ENCODE data around the gene CMTM3. TPM values are rescaled to one million over a fixed set of nuclear protein-coding genes. Genes with fewer than 3 reads are reported as not detected.
A peak's percentile ranks its signal among the peaks of the same experiment; 100 is the strongest.
"Not testable (repeated sequence)": the region's sequence is repeated elsewhere in the genome, so short reads cannot be mapped to it uniquely, and the experiment has no call there.

The CMTM3 gene
- total RNA-seq, 2 donors from 2014 or later: 43.8 to 49.7 TPM

- H3K27ac Mint-ChIP-seq: no peak overlapping the region
- H3K4me3 Mint-ChIP-seq: no peak overlapping the region
- no peaks in the 10 kb centered on the region for H3K27me3 Mint-ChIP-seq
- ATAC-seq (no peak), DNase-seq (ENCODE audit: low spot score) (no peak)
- no peaks in the 10 kb centered on the region for H3K9me3 Mint-ChIP-seq
- H3K36me3 Mint-ChIP-seq: no peaks in the 10 kb centered on the region
- peaks cover 0 to 2% of the 10 kb centered on the region in 2 donors for H3K4me1 Mint-ChIP-seq (ENCODE audit: low read depth in 2 of 2)
These were observed 15.9 kb downstream of the CMTM3 start for GRCh38 chr16:66620429-66620795.

GRCh38 chr16:66621973-66622372, 17.5 kb downstream of the CMTM3 start:
- Mint-ChIP-seq H3K36me3 (no peaks in the 10 kb centered on the region), H3K4me1 (ENCODE audit: low read depth in 2 of 2) (no peaks in the 10 kb centered on the region), H3K9me3 (no peaks in the 10 kb centered on the region), H3K27me3 (no peaks in the 10 kb centered on the region), H3K4me3 (no peak overlapping the region), H3K27ac (no peak overlapping the region)
- DNase-seq (ENCODE audit: low spot score) (no peak), ATAC-seq (no peak)

- Mint-ChIP-seq H3K4me3 (no peak overlapping the region), H3K9me3 (no peaks in the 10 kb centered on the region), H3K36me3 (no peaks in the 10 kb centered on the region), H3K27ac (no peak overlapping the region), H3K27me3 (no peaks in the 10 kb centered on the region), H3K4me1 (ENCODE audit: low read depth in 2 of 2) (no peaks in the 10 kb centered on the region)
- ATAC-seq (no peak), DNase-seq (ENCODE audit: low spot score) (no peak)
These were observed 18.4 kb downstream of the CMTM3 start for GRCh38 chr16:66622863-66623262.

- ATAC-seq (no peak), DNase-seq (ENCODE audit: low spot score) (no peak)
- Mint-ChIP-seq H3K36me3 (no peaks in the 10 kb centered on the region), H3K9me3 (no peaks in the 10 kb centered on the region), H3K4me1 (ENCODE audit: low read depth in 2 of 2) (no peaks in the 10 kb centered on the region), H3K4me3 (no peak overlapping the region), H3K27ac (no peak overlapping the region), H3K27me3 (no peaks in the 10 kb centered on the region)
These were observed 19.3 kb downstream of the CMTM3 start for GRCh38 chr16:66623755-66624154.

GRCh38 chr16:66627611-66628378, 23.3 kb downstream of the CMTM3 start:
- ATAC-seq; H3K27ac Mint-ChIP-seq; DNase-seq (ENCODE audit: low spot score); H3K9me3 Mint-ChIP-seq; H3K36me3 Mint-ChIP-seq; H3K27me3 Mint-ChIP-seq; H3K4me3 Mint-ChIP-seq; H3K4me1 Mint-ChIP-seq (ENCODE audit: low read depth in 2 of 2): not testable (repeated sequence)

- no peaks in the 10 kb centered on the region for H3K27me3 Mint-ChIP-seq
- H3K27ac Mint-ChIP-seq: no peak overlapping the region
- H3K9me3 Mint-ChIP-seq: no peaks in the 10 kb centered on the region
- H3K36me3 Mint-ChIP-seq: no peaks in the 10 kb centered on the region
- H3K4me1 Mint-ChIP-seq (ENCODE audit: low read depth in 2 of 2): no peaks in the 10 kb centered on the region
- ATAC-seq (no peak), DNase-seq (ENCODE audit: low spot score) (no peak)
- H3K4me3 Mint-ChIP-seq: no peak overlapping the region
These were observed 25.4 kb downstream of the CMTM3 start for GRCh38 chr16:66629856-66630255.

- H3K4me3 Mint-ChIP-seq; H3K27me3 Mint-ChIP-seq; ATAC-seq; H3K9me3 Mint-ChIP-seq; H3K4me1 Mint-ChIP-seq (ENCODE audit: low read depth in 2 of 2); H3K27ac Mint-ChIP-seq; H3K36me3 Mint-ChIP-seq; DNase-seq (ENCODE audit: low spot score): not testable (repeated sequence)
These were observed 26.2 kb downstream of the CMTM3 start for GRCh38 chr16:66630561-66631260.

GRCh38 chr16:66631558-66631957, 27.1 kb downstream of the CMTM3 start:
- not testable (repeated sequence) for DNase-seq (ENCODE audit: low spot score); ATAC-seq; H3K4me3 Mint-ChIP-seq; H3K4me1 Mint-ChIP-seq (ENCODE audit: low read depth in 2 of 2); H3K27ac Mint-ChIP-seq; H3K36me3 Mint-ChIP-seq; H3K27me3 Mint-ChIP-seq; H3K9me3 Mint-ChIP-seq

GRCh38 chr16:66634527-66635196, 30.2 kb downstream of the CMTM3 start:
- H3K4me3 Mint-ChIP-seq: no peak overlapping the region
- peaks cover 7 to 9% of the 10 kb centered on the region in 2 donors for H3K27me3 Mint-ChIP-seq
- H3K9me3 Mint-ChIP-seq: no peaks in the 10 kb centered on the region
- no peak overlapping the region for H3K27ac Mint-ChIP-seq
- no peak for DNase-seq (ENCODE audit: low spot score)
- no peaks in the 10 kb centered on the region for H3K36me3 Mint-ChIP-seq
- no peaks in the 10 kb centered on the region for H3K4me1 Mint-ChIP-seq (ENCODE audit: low read depth in 2 of 2)
- no peak for ATAC-seq

- H3K27me3 Mint-ChIP-seq: peaks cover 7 to 9% of the 10 kb centered on the region in 2 donors
- no peaks in the 10 kb centered on the region for H3K9me3 Mint-ChIP-seq
- ATAC-seq (peak in 1 of 2 donors; percentile 36), DNase-seq (ENCODE audit: low spot score) (no peak)
- no peak overlapping the region for H3K4me3 Mint-ChIP-seq
- no peak overlapping the region for H3K27ac Mint-ChIP-seq
- H3K36me3 Mint-ChIP-seq: no peaks in the 10 kb centered on the region
- no peaks in the 10 kb centered on the region for H3K4me1 Mint-ChIP-seq (ENCODE audit: low read depth in 2 of 2)
These were observed 30.9 kb downstream of the CMTM3 start for GRCh38 chr16:66635406-66635805.

GRCh38 chr16:66636199-66636598, 31.7 kb downstream of the CMTM3 start:
- Mint-ChIP-seq H3K4me3 (no peak overlapping the region), H3K36me3 (no peaks in the 10 kb centered on the region), H3K27me3 (peaks cover 7 to 9% of the 10 kb centered on the region in 2 donors), H3K9me3 (no peaks in the 10 kb centered on the region), H3K27ac (no peak overlapping the region), H3K4me1 (ENCODE audit: low read depth in 2 of 2) (no peaks in the 10 kb centered on the region)
- no peak for DNase-seq (ENCODE audit: low spot score)
- ATAC-seq: no peak

GRCh38 chr16:66637806-66638205, 33.3 kb downstream of the CMTM3 start:
- no peak for ATAC-seq
- Mint-ChIP-seq H3K4me1 (ENCODE audit: low read depth in 2 of 2) (no peaks in the 10 kb centered on the region), H3K27ac (no peak overlapping the region), H3K9me3 (no peaks in the 10 kb centered on the region), H3K4me3 (no peak overlapping the region), H3K36me3 (no peaks in the 10 kb centered on the region), H3K27me3 (peaks cover 7 to 9% of the 10 kb centered on the region in 2 donors)
- DNase-seq (ENCODE audit: low spot score): no peak

GRCh38 chr16:66639091-66639885, 34.8 kb downstream of the CMTM3 start:
- H3K4me1 Mint-ChIP-seq (ENCODE audit: low read depth in 2 of 2): no peaks in the 10 kb centered on the region
- DNase-seq (ENCODE audit: low spot score) (no peak), ATAC-seq (no peak)
- H3K27ac Mint-ChIP-seq: no peak overlapping the region
- no peaks in the 10 kb centered on the region for H3K9me3 Mint-ChIP-seq
- peaks cover 7 to 9% of the 10 kb centered on the region in 2 donors for H3K27me3 Mint-ChIP-seq
- no peaks in the 10 kb centered on the region for H3K36me3 Mint-ChIP-seq
- H3K4me3 Mint-ChIP-seq: no peak overlapping the region

Data from natural killer cell treated with Interleukin-12 subunit alpha and Interleukin-12 subunit beta and Interleukin-15 and Interleukin-18, amount 100 ng/mL, for 72 hours (primary cell).